CD4-positive, alpha-beta T cell (primary cell): ENCODE measurements around the gene GKN2. TPM values are rescaled to one million over a fixed set of nuclear protein-coding genes. Genes with fewer than 3 reads are reported as not detected.

Experiments used
- ATAC-seq: fragments of 200-7000 bp; cut with Tn5 transposase; one replicate; pipeline ENCODE4 v1.10.0; 2022; ENCODE audit warnings: mild to moderate bottlenecking; ENCODE audit not compliant: poor library complexity
- CTCF ChIA-PET: fragments of 350-600 bp; sonication (Branson Sonifier 250); formaldehyde crosslinking; loops from one replicate; lab custom pipeline; 2021; ENCODE audit warnings: antibody characterized with exemption, inconsistent platforms; lab: Charles Lee
- POLR2A ChIA-PET: fragments of 350-600 bp; sonication (Branson Sonifier 250); formaldehyde crosslinking; loops from one replicate; lab custom pipeline; 2021; ENCODE audit warnings: antibody characterized with exemption, inconsistent platforms; lab: Charles Lee
- DNase-seq, 14 experiments: peaks; one replicate each; pipeline ENCODE4 v3.0.0-alpha.2; 2013 to 2020; ENCODE audit warnings: mixed read lengths in 2 of 14
- H3K27ac ChIP-seq, 2 donors: one replicate each; pipeline versions ENCODE4 v1.5.1 to v1.7.0; 2013; ENCODE audit warnings: low read length in 2 of 2, low read depth in 1 of 2, mild to moderate bottlenecking in 1 of 2
- H3K27me3 ChIP-seq, 2 experiments: 1 replicate in 1 of 2; 2 replicates in 1 of 2; pipeline versions ENCODE4 v1.6.1 to v1.7.0; 2013; ENCODE audit warnings: low read length in 2 of 2, control low read depth in 1 of 2, mild to moderate bottlenecking in 1 of 2, moderate library complexity in 1 of 2; ENCODE audit not compliant: insufficient read depth in 2 of 2, control insufficient read depth in 1 of 2
- H3K36me3 ChIP-seq: one replicate; pipeline ENCODE4 v1.6.1; 2013; ENCODE audit warnings: low read length, control low read depth; ENCODE audit not compliant: insufficient read depth
- H3K4me1 ChIP-seq: one replicate; pipeline ENCODE4 v1.6.1; 2013; ENCODE audit warnings: low read length, control low read depth; ENCODE audit not compliant: insufficient read depth
- H3K4me3 ChIP-seq: one replicate; pipeline ENCODE4 v1.5.1; 2013; ENCODE audit warnings: mild to moderate bottlenecking, low read length, moderate library complexity
- H3K9me3 ChIP-seq, 2 experiments: 1 replicate in 1 of 2; 2 replicates in 1 of 2; pipeline versions ENCODE4 v1.6.1 to v1.7.0; 2013; ENCODE audit warnings: low read length in 2 of 2, mild to moderate bottlenecking in 2 of 2, control low read depth in 1 of 2, moderate library complexity in 1 of 2; ENCODE audit not compliant: control insufficient read depth in 1 of 2, insufficient read depth in 1 of 2
- H3K27ac Mint-ChIP-seq: one replicate; pipeline ENCODE4 v1.8.0; 2020; ENCODE audit warnings: mixed read lengths
- H3K27me3 Mint-ChIP-seq: one replicate; pipeline ENCODE4 v1.8.0; 2021; ENCODE audit warnings: mixed read lengths
- H3K36me3 Mint-ChIP-seq: one replicate; pipeline ENCODE4 v1.8.0; 2021; ENCODE audit warnings: low read depth, mixed read lengths
- H3K4me1 Mint-ChIP-seq: one replicate; pipeline ENCODE4 v1.8.0; 2021; ENCODE audit warnings: low read depth, mixed read lengths
- H3K4me3 Mint-ChIP-seq: one replicate; pipeline ENCODE4 v1.8.0; 2020; ENCODE audit warnings: mild to moderate bottlenecking, mixed read lengths
- H3K9me3 Mint-ChIP-seq: one replicate; pipeline ENCODE4 v1.8.0; 2020; ENCODE audit warnings: mixed read lengths
- CTCF ChIP-seq: fragments of 200-600 bp; IDR thresholded peaks from one replicate; pipeline ENCODE4 v1.8.0; 2022; ENCODE audit warnings: antibody characterized with exemption, mild to moderate bottlenecking
- intact Hi-C, 2 experiments: fragments of 100-400 bp; cut with DNase I in 1 of 2; cut with micrococcal nuclease in 1 of 2; formaldehyde crosslinking; loops; one replicate each; pipeline versions ENCODE4 v1.15.1 to v1.9.0; 2023 to 2025; cut with DNase I, micrococcal nuclease
- total RNA-seq, 174 experiments: library from RNA in 2 of 174; stranded (reverse) in 2 of 174; gene quantifications; one replicate each; pipeline ENCODE4 v1.2.3 and lab custom pipeline; 2021 to 2026

GKN2 gene
- total RNA-seq, 2 experiments from 2014 or later, result not detected

- no peak overlapping the region for H3K4me3 ChIP-seq
- H3K27me3 ChIP-seq, result no peaks in the 10 kb centered on the region
- Mint-ChIP-seq H3K27ac (no peak overlapping the region), H3K36me3 (no peaks in the 10 kb centered on the region), H3K27me3 (peaks cover 6% of the 10 kb centered on the region), H3K9me3 (no peaks in the 10 kb centered on the region), H3K4me1 (peaks cover 7% of the 10 kb centered on the region), H3K4me3 (no peak overlapping the region)
- no peak for DNase-seq
- no peak for TF ChIP-seq CTCF
- no peaks in the 10 kb centered on the region for H3K9me3 ChIP-seq
- H3K27ac ChIP-seq, result no peak overlapping the region
- ChIA-PET CTCF (no interaction called here), POLR2A (no interaction called here)
- H3K4me1 ChIP-seq, result no peaks in the 10 kb centered on the region
- intact Hi-C loops, result loop anchor here in 1 of 2 experiments (5.0 kb wide), 1 partner anchor 78 kb away; no protein-coding TSS in a partner anchor
- no peaks in the 10 kb centered on the region for H3K36me3 ChIP-seq
- ATAC-seq, result no peak
These were observed 32.1 kb downstream of the GKN2 start for GRCh38 chr2:68920481-68921170.

GRCh38 chr2:68918497-68918896 lies 34.2 kb downstream of the GKN2 start:
- Mint-ChIP-seq H3K27me3 (no peaks in the 10 kb centered on the region), H3K4me1 (no peaks in the 10 kb centered on the region), H3K36me3 (no peaks in the 10 kb centered on the region), H3K4me3 (no peak overlapping the region), H3K9me3 (no peaks in the 10 kb centered on the region), H3K27ac (no peak overlapping the region)
- ChIA-PET CTCF (interaction anchor here (0.9 to 2.3 kb wide), 2 partner anchors 210 to 455 kb away, joined by 3 to 8 read pairs; no protein-coding TSS in a partner anchor), POLR2A (interaction anchor here (0.5 kb wide), 1 partner anchor 9 kb away, joined by 3 read pairs; no protein-coding TSS in a partner anchor)
- Histone ChIP-seq H3K27me3 (no peaks in the 10 kb centered on the region), H3K4me3 (no peak overlapping the region), H3K36me3 (no peaks in the 10 kb centered on the region), H3K9me3 (no peaks in the 10 kb centered on the region), H3K4me1 (peaks cover under 1% of the 10 kb centered on the region), H3K27ac (no peak overlapping the region)
- DNase-seq (no peak), ATAC-seq (no peak)
- intact Hi-C loops, result no loop called here
- no peak for TF ChIP-seq CTCF

- POLR2A ChIA-PET, result no interaction called here
- intact Hi-C loops, result no loop called here
These were observed 35.5 kb downstream of the GKN2 start for GRCh38 chr2:68917034-68917718.

More at GRCh38 chr2:68917034-68917718, 35.5 kb downstream of the GKN2 start:
- no peaks in the 10 kb centered on the region for H3K36me3 ChIP-seq
- Mint-ChIP-seq H3K4me1 (no peaks in the 10 kb centered on the region), H3K4me3 (no peak overlapping the region), H3K27ac (no peak overlapping the region), H3K27me3 (no peaks in the 10 kb centered on the region), H3K36me3 (no peaks in the 10 kb centered on the region), H3K9me3 (no peaks in the 10 kb centered on the region)
- DNase-seq, result no peak
- no peaks in the 10 kb centered on the region for H3K9me3 ChIP-seq
- H3K27ac ChIP-seq, result no peak overlapping the region
- H3K4me1 ChIP-seq, result peaks cover 13% of the 10 kb centered on the region
- no peak for ATAC-seq
- H3K4me3 ChIP-seq, result no peak overlapping the region
- no peaks in the 10 kb centered on the region for H3K27me3 ChIP-seq
- CTCF ChIA-PET, result interaction anchor here (0.9 to 2.3 kb wide), 2 partner anchors 208 to 454 kb away, joined by 3 to 8 read pairs; no protein-coding TSS in a partner anchor
- TF ChIP-seq CTCF, result no peak
